Peyer's patch (tissue), 4 donors: ENCODE results near the gene MYBPH. TPM values are rescaled to one million over a fixed set of nuclear protein-coding genes. Genes with fewer than 3 reads are reported as not detected.
A peak's percentile ranks its signal among the peaks of the same experiment; 100 is the strongest.

Source experiments
- DNase-seq, 3 donors: peaks; one replicate each; pipeline ENCODE4 v3.0.0-alpha.2; 2017 to 2019
- H3K27ac ChIP-seq, 4 donors: fragments of 200-600 bp; sonication (generic); one replicate each; pipeline ENCODE4 v1.5.1; 2016 to 2019
- H3K27me3 ChIP-seq, 2 donors: fragments of 200-600 bp; sonication (generic); one replicate each; pipeline ENCODE4 v1.5.1; 2019
- H3K36me3 ChIP-seq, 3 donors: fragments of 200-600 bp; sonication (generic); one replicate each; pipeline ENCODE4 v1.5.1; 2016 to 2019
- H3K4me1 ChIP-seq, 4 donors: fragments of 200-600 bp; sonication (generic); one replicate each; pipeline ENCODE4 v1.5.1; 2016 to 2019
- H3K4me3 ChIP-seq, 4 donors: fragments of 200-600 bp; sonication (generic); 1 replicate in 3 of 4; 2 replicates in 1 of 4; pipeline ENCODE4 v1.5.1; 2016 to 2019; ENCODE audit warnings: mild to moderate bottlenecking in 1 of 4
- H3K9me3 ChIP-seq, 4 donors: fragments of 200-600 bp; sonication (generic); one replicate each; pipeline ENCODE4 v1.5.1; 2016 to 2019; ENCODE audit warnings: mild to moderate bottlenecking in 1 of 4
- POLR2A ChIP-seq, 2 donors: fragments of 450-650 bp; IDR thresholded peaks; one replicate each; pipeline ENCODE4 v1.5.1; 2017; ENCODE audit warnings: antibody characterized with exemption in 2 of 2, mild to moderate bottlenecking in 2 of 2, moderate library complexity in 2 of 2
- total RNA-seq, 4 donors: library from RNA; depleted of rRNA; stranded (reverse); fragments of >200 nt; gene quantifications; one replicate each; pipeline ENCODE4 v1.1.0, GENCODE V29; 2016
- TF ChIP-seq, protein P1 (sequence below), 6 experiments: fragments of 450-650 bp in 4 of 6; fragments of 200-600 bp in 2 of 6; sonication (generic) in 1 of 6; IDR thresholded peaks; one replicate each; pipeline ENCODE4 v1.5.1; 2017 to 2019; ENCODE audit warnings: antibody characterized with exemption in 6 of 6, mild to moderate bottlenecking in 3 of 6, moderate library complexity in 1 of 6

Gene MYBPH
- total RNA-seq, 4 donors from 2014 or later: not detected

DNA sequence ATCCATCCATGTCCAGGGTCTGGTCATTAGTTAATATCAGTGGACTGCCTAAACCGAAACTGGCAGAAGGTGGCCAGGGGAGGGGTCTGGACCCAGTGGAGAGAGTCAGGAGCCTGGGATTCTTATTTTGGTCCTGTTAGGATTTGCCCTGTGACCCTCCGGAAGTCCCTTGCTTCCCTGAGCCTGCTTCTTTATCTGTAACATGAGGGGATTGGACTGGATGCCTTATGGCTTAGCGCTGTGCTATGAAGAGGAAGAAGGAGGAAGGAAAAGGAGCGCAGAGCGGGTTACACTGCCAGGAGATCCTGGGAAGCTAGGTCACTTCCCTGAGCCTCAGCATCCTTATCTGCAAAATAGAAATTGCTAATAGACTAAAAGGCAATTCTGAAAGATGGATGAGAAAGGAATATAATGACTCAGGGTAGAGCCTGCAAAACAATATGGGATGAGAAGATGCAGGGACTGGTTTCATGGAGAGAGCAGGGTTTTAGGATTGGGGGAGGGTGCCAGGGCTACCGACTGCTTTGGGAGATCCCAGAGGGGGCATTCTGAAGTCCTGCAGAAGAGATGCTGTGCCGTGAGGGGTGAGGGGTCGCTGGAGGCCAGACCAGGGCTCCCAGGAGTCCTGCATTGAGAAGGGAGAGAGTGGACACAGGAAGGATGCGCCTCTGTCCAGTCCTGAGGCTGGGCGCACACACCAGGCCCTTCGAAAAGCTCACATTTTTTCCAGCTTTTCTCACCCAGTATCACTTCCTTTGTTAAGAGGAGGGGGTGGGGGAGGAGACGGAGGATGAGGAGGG, 48.6 kb downstream of the MYBPH start:
- Histone ChIP-seq H3K27ac (peak overlapping the region in 3 of 4 donors; percentile 32 to 62 (median 62)), H3K36me3 (no peaks in the 10 kb centered on the region), H3K27me3 (no peaks in the 10 kb centered on the region), H3K4me3 (peak overlapping the region in 3 of 4 donors; percentile 12 to 49 (median 41)), H3K9me3 (no peaks in the 10 kb centered on the region), H3K4me1 (peaks cover 0 to 27% (median 2%) of the 10 kb centered on the region in 4 donors)
- DNase-seq: peak in 1 of 3 donors; percentile 25
- TF ChIP-seq, protein P1, sequence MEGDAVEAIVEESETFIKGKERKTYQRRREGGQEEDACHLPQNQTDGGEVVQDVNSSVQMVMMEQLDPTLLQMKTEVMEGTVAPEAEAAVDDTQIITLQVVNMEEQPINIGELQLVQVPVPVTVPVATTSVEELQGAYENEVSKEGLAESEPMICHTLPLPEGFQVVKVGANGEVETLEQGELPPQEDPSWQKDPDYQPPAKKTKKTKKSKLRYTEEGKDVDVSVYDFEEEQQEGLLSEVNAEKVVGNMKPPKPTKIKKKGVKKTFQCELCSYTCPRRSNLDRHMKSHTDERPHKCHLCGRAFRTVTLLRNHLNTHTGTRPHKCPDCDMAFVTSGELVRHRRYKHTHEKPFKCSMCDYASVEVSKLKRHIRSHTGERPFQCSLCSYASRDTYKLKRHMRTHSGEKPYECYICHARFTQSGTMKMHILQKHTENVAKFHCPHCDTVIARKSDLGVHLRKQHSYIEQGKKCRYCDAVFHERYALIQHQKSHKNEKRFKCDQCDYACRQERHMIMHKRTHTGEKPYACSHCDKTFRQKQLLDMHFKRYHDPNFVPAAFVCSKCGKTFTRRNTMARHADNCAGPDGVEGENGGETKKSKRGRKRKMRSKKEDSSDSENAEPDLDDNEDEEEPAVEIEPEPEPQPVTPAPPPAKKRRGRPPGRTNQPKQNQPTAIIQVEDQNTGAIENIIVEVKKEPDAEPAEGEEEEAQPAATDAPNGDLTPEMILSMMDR (IDR thresholded peaks at IDR 0.05): no peak
- TF ChIP-seq POLR2A (IDR thresholded peaks at IDR 0.05): no peak

DNA sequence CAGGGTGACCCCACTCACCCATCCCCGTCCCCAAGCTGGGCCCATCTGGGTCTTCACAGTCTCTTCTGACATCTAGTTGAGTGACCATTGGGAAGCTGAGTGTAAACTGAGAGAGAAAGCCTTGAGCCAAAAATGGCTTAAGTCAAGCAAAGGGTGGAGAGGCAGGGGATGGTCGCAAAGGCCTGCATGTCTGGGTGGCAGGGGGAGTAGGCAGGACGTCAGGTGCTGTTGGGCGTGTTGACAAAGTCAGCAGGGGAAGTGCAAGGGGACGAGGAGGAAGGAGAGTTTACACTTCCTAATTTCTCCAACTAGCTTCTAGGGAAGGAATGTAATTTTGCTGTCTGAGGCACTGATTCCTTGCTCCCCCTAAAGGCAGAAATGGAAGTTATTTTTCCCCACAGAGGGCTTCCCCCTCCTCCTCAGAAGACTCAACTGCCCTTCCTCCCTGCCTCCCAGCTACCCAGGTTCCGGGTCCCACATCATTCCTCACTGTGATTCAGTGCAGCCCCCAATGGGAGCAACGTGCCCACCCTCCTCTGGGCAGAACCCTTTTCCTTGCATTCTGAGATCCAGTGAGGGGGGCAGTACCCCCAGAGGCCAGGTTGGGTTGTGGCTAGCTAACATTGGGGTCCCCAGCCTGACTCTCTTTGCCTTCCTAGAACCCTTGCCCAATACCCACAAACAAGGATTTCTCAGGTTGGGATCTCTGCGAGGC, 49.3 kb downstream of the MYBPH start:
- H3K27ac ChIP-seq: peak overlapping the region in 1 of 4 donors; percentile 10
- no peaks in the 10 kb centered on the region for H3K36me3 ChIP-seq
- no peaks in the 10 kb centered on the region for H3K27me3 ChIP-seq
- TF ChIP-seq POLR2A (IDR thresholded peaks at IDR 0.05): no peak
- TF ChIP-seq, protein P1 (IDR thresholded peaks at IDR 0.05): peak in 2 of 6 experiments; percentile 12 to 19
- no peaks in the 10 kb centered on the region for H3K9me3 ChIP-seq
- peak in 1 of 3 donors; percentile 41 for DNase-seq
- H3K4me3 ChIP-seq: no peak overlapping the region
- H3K4me1 ChIP-seq: peaks cover 0 to 27% (median 2%) of the 10 kb centered on the region in 4 donors

DNA sequence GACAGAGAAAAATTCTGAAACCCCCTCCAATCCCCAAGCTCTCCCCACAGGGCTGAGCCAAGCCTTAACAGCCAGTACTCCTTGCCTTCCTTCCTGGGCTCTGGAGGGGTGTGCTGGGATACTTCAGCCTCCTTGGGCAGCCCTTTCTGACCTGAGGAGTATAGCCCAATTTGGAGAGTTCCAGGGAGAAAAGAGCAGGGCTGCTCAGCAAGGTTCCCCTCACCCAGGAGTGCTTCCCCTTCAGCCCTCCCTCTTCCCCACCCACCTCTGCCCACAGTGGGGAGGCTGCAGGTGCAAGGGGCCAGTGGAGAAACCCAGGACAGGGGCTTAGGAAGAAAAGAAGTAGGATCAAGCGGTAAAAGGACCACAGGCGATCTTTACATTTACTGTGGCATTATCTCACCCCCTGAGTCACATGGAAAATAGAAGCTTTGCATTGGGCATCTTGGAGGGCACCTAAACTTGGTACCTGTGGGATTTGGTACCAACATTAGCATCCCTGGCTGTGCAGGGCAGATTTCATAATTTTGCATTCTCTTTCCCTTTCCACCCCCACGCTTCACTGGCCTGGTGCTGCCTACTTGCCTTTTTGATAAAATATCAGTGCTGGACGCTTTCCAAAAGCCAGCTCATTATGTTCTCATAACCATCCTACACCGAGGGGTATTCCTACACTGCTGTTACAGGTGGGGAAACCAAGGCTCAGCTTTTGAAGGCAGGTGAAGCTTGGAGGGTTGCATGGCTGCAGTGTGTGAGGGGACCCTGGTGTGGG, 50.9 kb downstream of the MYBPH start:
- Histone ChIP-seq H3K27me3 (no peaks in the 10 kb centered on the region), H3K36me3 (no peaks in the 10 kb centered on the region), H3K4me3 (no peak overlapping the region), H3K9me3 (no peaks in the 10 kb centered on the region), H3K4me1 (peaks cover 0 to 27% (median 2%) of the 10 kb centered on the region in 4 donors), H3K27ac (no peak overlapping the region)
- peak in 1 of 3 donors; percentile 14 for DNase-seq
- TF ChIP-seq, protein P1 (IDR thresholded peaks at IDR 0.05): no peak
- TF ChIP-seq POLR2A (IDR thresholded peaks at IDR 0.05): no peak

DNA sequence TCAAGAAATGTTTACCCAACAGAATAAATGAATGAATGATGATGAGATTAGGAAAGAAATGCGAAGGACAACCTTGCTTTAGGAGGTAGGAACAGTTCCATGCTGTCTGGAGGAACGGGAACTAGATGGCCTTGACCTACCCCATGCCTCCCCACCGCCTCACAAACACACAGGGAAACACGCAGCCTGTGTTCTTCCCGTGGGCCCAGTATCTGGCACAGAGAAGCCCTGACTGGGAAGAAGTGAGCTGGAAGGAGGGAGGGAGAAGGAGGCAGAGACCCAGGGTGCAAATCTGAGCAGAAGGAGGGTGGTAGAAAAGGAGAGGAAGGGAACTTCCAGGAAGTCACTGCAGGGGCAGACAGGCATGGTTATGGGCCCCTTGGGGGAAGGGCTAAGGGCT, 51.6 kb downstream of the MYBPH start:
- no peak overlapping the region for H3K27ac ChIP-seq
- no peaks in the 10 kb centered on the region for H3K36me3 ChIP-seq
- H3K4me3 ChIP-seq: no peak overlapping the region
- H3K9me3 ChIP-seq: no peaks in the 10 kb centered on the region
- no peak for TF ChIP-seq POLR2A (IDR thresholded peaks at IDR 0.05)
- TF ChIP-seq, protein P1 (IDR thresholded peaks at IDR 0.05): no peak
- H3K4me1 ChIP-seq: peaks cover 0 to 22% (median 2%) of the 10 kb centered on the region in 4 donors
- H3K27me3 ChIP-seq: no peaks in the 10 kb centered on the region
- peak in 1 of 3 donors; percentile 29 for DNase-seq

DNA sequence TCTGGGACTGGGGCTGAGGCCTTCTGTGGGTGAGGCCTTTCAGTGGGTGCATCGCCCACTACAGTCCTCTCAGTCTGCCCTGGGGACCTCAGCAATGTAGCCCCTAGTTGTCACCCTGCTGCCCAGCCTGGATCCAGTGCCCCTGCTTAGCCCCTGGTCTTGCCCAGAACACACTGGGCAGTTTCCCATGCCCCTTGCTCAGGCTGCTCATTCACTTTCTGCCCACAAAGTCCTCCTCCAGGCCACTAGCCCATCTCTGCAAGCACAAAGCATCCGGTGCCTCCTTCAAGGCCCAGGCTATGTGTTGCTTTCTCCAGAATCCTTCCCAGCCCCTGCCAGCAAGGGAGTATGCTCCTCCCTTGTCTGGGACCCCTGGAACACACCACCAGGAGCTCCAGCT, 53.5 kb downstream of the MYBPH start:
- Histone ChIP-seq H3K27me3 (no peaks in the 10 kb centered on the region), H3K36me3 (no peaks in the 10 kb centered on the region), H3K4me3 (no peak overlapping the region), H3K27ac (no peak overlapping the region), H3K9me3 (no peaks in the 10 kb centered on the region), H3K4me1 (peaks cover 0 to 8% (median 2%) of the 10 kb centered on the region in 4 donors)
- DNase-seq: peak in 1 of 3 donors; percentile 26
- TF ChIP-seq, protein P1 (IDR thresholded peaks at IDR 0.05): no peak
- no peak for TF ChIP-seq POLR2A (IDR thresholded peaks at IDR 0.05)
